Stomach (tissue), 4 donors: Measurements from ENCODE around the gene RGS19.

Source experiments
- CTCF ChIP-seq, 7 experiments: fragments of 450-650 bp in 4 of 7; fragments of 200-600 bp in 3 of 7; sonication (generic) in 3 of 7; IDR thresholded peaks; one replicate each; pipeline ENCODE4 v1.5.1; 2016 to 2019; ENCODE audit warnings: antibody characterized with exemption in 7 of 7, control low read depth in 2 of 7, mild to moderate bottlenecking in 1 of 7
- EP300 ChIP-seq: sonication (generic); formaldehyde crosslinking; IDR thresholded peaks from one replicate; pipeline ENCODE4 v1.6.1; 2017; ENCODE audit warnings: antibody characterized with exemption
- POLR2A ChIP-seq, 4 donors: fragments of 450-650 bp; IDR thresholded peaks; one replicate each; pipeline ENCODE4 v1.6.1; 2016; ENCODE audit warnings: antibody characterized with exemption in 4 of 4, control low read depth in 2 of 4, mild to moderate bottlenecking in 1 of 4, moderate library complexity in 1 of 4
- POLR2AphosphoS5 ChIP-seq, 3 donors: sonication (generic); formaldehyde crosslinking; IDR thresholded peaks; one replicate each; pipeline ENCODE4 v1.6.1; 2016; ENCODE audit warnings: antibody characterized with exemption in 3 of 3

GRCh38 chr20:64079273-64080012 is at the start of gene RGS19:
- TF ChIP-seq CTCF (IDR thresholded peaks at IDR 0.05) (no peak), EP300 (no peak), POLR2AphosphoS5 (IDR thresholded peaks at IDR 0.05) (no peak), POLR2A (IDR thresholded peaks at IDR 0.05) (no peak)
